Middle frontal gyrus (tissue), 1 donor: Measurements from ENCODE around the gene ST6GALNAC4.
"Not testable (repeated sequence)": the region's sequence is repeated elsewhere in the genome, so short reads cannot be mapped to it uniquely, and the experiment has no call there.

Experiments used
- DNase-seq: peaks from one replicate; pipeline ENCODE4 v3.0.0-alpha.2; 2015; ENCODE audit warnings: low spot score; ENCODE audit errors: extremely low spot score

The ST6GALNAC4 gene

GRCh38 chr9:127871531-127871930, 45.3 kb downstream of the ST6GALNAC4 start:
- no peak for DNase-seq

GRCh38 chr9:127870887-127871286, 46.0 kb downstream of the ST6GALNAC4 start:
- DNase-seq = no peak

GRCh38 chr9:127870153-127870491, 46.7 kb downstream of the ST6GALNAC4 start:
- DNase-seq = not testable (repeated sequence)

GRCh38 chr9:127869310-127870152, 47.3 kb downstream of the ST6GALNAC4 start:
- peak; percentile 44 for DNase-seq

- no peak for DNase-seq
Measured at GRCh38 chr9:127868278-127868902, 48.5 kb downstream of the ST6GALNAC4 start.

GRCh38 chr9:127867356-127868277, 49.2 kb downstream of the ST6GALNAC4 start:
- DNase-seq = no peak

GRCh38 chr9:127866535-127866934, 50.3 kb downstream of the ST6GALNAC4 start:
- DNase-seq = no peak

- no peak for DNase-seq
Measured at GRCh38 chr9:127865645-127866464, 51.0 kb downstream of the ST6GALNAC4 start.

- no peak for DNase-seq
Measured at GRCh38 chr9:127863191-127863621, 53.6 kb downstream of the ST6GALNAC4 start.

GRCh38 chr9:127862075-127863011, 54.5 kb downstream of the ST6GALNAC4 start:
- no peak for DNase-seq

- no peak for DNase-seq
Measured at GRCh38 chr9:127860779-127861178, 56.1 kb downstream of the ST6GALNAC4 start.

- DNase-seq = no peak
Measured at GRCh38 chr9:127860260-127860659, 56.6 kb downstream of the ST6GALNAC4 start.

GRCh38 chr9:127858041-127858512, 58.8 kb downstream of the ST6GALNAC4 start:
- DNase-seq = no peak
